H1 (cell line): Measurements from ENCODE around the gene KRT85. TPM values are rescaled to one million over a fixed set of nuclear protein-coding genes. Genes with fewer than 3 reads are reported as not detected.

Source experiments
- CTCF ChIA-PET: fragments of 300-600 bp; sonication (Branson Sonifier 250); formaldehyde crosslinking; loops from one replicate; lab custom pipeline; 2021; ENCODE audit not compliant: partially characterized antibody; lab: Charles Lee
- POLR2A ChIA-PET: fragments of 300-600 bp; sonication (Branson Sonifier 250); formaldehyde crosslinking; loops from one replicate; lab custom pipeline; 2021; ENCODE audit warnings: inconsistent platforms; ENCODE audit not compliant: partially characterized antibody; lab: Charles Lee
- DNase-seq, 2 experiments: peaks; one replicate each; pipeline versions ENCODE4 v3.0.0 to v3.0.0-alpha.2; 2010 to 2022; ENCODE audit warnings: low spot score in 2 of 2, low read depth in 1 of 2, mixed read lengths in 1 of 2
- FAIRE-seq: peaks from 2 replicates; lab custom pipeline; 2011; peaks lifted over from hg19 to GRCh38; lab: Jason Lieb, UNC
- H2AFZ ChIP-seq: 2 replicates; pipeline ENCODE4 v1.8.1; 2012; ENCODE audit warnings: low read length, inconsistent platforms
- H2AK5ac ChIP-seq: 2 replicates; pipeline ENCODE4 v1.6.1; 2013; ENCODE audit warnings: low read depth, low read length
- H2BK120ac ChIP-seq: replicated peaks from 2 replicates; pipeline ENCODE3; 2013; ENCODE audit warnings: low read depth, low read length, inconsistent platforms
- H2BK12ac ChIP-seq: 2 replicates; pipeline ENCODE4 v1.6.1; 2013; ENCODE audit warnings: low read depth, low read length
- H2BK15ac ChIP-seq: 2 replicates; pipeline ENCODE4 v1.6.1; 2013; ENCODE audit warnings: low read length
- H2BK20ac ChIP-seq: 2 replicates; pipeline ENCODE4 v1.6.1; 2013; ENCODE audit warnings: low read length
- H2BK5ac ChIP-seq: 2 replicates; pipeline ENCODE4 v1.6.1; 2013; ENCODE audit warnings: low read depth, low read length
- H3K14ac ChIP-seq: 2 replicates; pipeline ENCODE4 v1.6.1; 2013; ENCODE audit warnings: inconsistent platforms; ENCODE audit not compliant: insufficient read length
- H3K18ac ChIP-seq: 2 replicates; pipeline ENCODE4 v1.6.1; 2013; ENCODE audit warnings: low read length; ENCODE audit errors: extremely low read depth
- H3K23ac ChIP-seq: 2 replicates; pipeline ENCODE4 v1.6.1; 2013; ENCODE audit warnings: inconsistent platforms; ENCODE audit not compliant: insufficient read length
- H3K23me2 ChIP-seq: 2 replicates; pipeline ENCODE4 v1.6.1; 2013; ENCODE audit warnings: low read depth, low read length
- H3K27ac ChIP-seq: 2 replicates; pipeline ENCODE4 v1.6.1; 2011; ENCODE audit warnings: low read depth, low read length, inconsistent platforms
- H3K27me3 ChIP-seq, 4 experiments: replicated peaks in 1 of 4; 1 replicate in 1 of 4; 2 replicates in 3 of 4; pipeline versions ENCODE4 v1.6.1 to v1.8.1; 2011 to 2013; ENCODE audit warnings: low read length in 3 of 4, mild to moderate bottlenecking in 3 of 4, inconsistent platforms in 2 of 4, mixed read lengths in 2 of 4, moderate library complexity in 1 of 4; ENCODE audit not compliant: control insufficient read depth in 3 of 4, insufficient read depth in 3 of 4; ENCODE audit errors: extremely low read depth in 1 of 4
- H3K36me3 ChIP-seq, 4 experiments: 2 replicates each; pipeline versions ENCODE4 v1.6.1 to v1.8.1; 2011 to 2013; ENCODE audit warnings: mild to moderate bottlenecking in 4 of 4, low read length in 3 of 4, moderate library complexity in 2 of 4, control low read depth in 1 of 4, inconsistent platforms in 1 of 4; ENCODE audit not compliant: insufficient read depth in 4 of 4, control insufficient read depth in 2 of 4
- H3K4ac ChIP-seq: replicated peaks from 2 replicates; pipeline ENCODE3; 2013; ENCODE audit warnings: low read length, low read depth, mixed read lengths, inconsistent platforms; ENCODE audit not compliant: insufficient read length
- H3K4me1 ChIP-seq, 4 experiments: replicated peaks in 1 of 4; 1 replicate in 1 of 4; 2 replicates in 3 of 4; pipeline versions ENCODE4 v1.6.1 to v1.8.1; 2011 to 2013; ENCODE audit warnings: low read length in 3 of 4, inconsistent platforms in 2 of 4, mixed read lengths in 1 of 4; ENCODE audit not compliant: insufficient read depth in 4 of 4, control insufficient read depth in 3 of 4
- H3K4me2 ChIP-seq, 2 experiments: 2 replicates each; pipeline versions ENCODE4 v1.6.1 to v1.8.1; 2011 to 2013; ENCODE audit warnings: low read depth in 2 of 2, low read length in 2 of 2, control low read depth in 1 of 2, inconsistent platforms in 1 of 2, mild to moderate bottlenecking in 1 of 2; ENCODE audit not compliant: insufficient read depth in 1 of 2
- H3K4me3 ChIP-seq, 4 experiments: fragments of 200-600, 300-600 bp in 1 of 4; sonication (generic), shearing (Covaris generic), sonication (Bioruptor Twin) in 1 of 4; 2 replicates each; pipeline versions ENCODE4 v1.5.1 to v1.8.1; 2011 to 2016; ENCODE audit warnings: low read length in 4 of 4, low read depth in 3 of 4, control low read depth in 2 of 4, inconsistent platforms in 2 of 4, mild to moderate bottlenecking in 2 of 4, mixed read lengths in 1 of 4, moderate library complexity in 1 of 4; ENCODE audit not compliant: insufficient read depth in 2 of 4; ENCODE audit errors: extremely low read depth in 1 of 4
- H3K56ac ChIP-seq: replicated peaks from 2 replicates; pipeline ENCODE3; 2013; ENCODE audit warnings: low read depth, mild to moderate bottlenecking, mixed read lengths, low read length, inconsistent platforms; ENCODE audit not compliant: insufficient read length
- H3K79me1 ChIP-seq: 2 replicates; pipeline ENCODE4 v1.6.1; 2013; ENCODE audit warnings: low read depth, low read length, control low read depth
- H3K79me2 ChIP-seq, 2 experiments: 2 replicates each; pipeline versions ENCODE4 v1.6.1 to v1.8.1; 2012 to 2013; ENCODE audit warnings: low read length in 2 of 2, mild to moderate bottlenecking in 2 of 2, inconsistent platforms in 1 of 2; ENCODE audit not compliant: insufficient read depth in 2 of 2, control insufficient read depth in 1 of 2
- H3K9ac ChIP-seq, 4 experiments: replicated peaks in 1 of 4; 1 replicate in 1 of 4; 2 replicates in 3 of 4; pipeline versions ENCODE4 v1.6.1 to v1.8.1; 2011 to 2013; ENCODE audit warnings: low read depth in 3 of 4, low read length in 3 of 4, control low read depth in 2 of 4, mild to moderate bottlenecking in 2 of 4, moderate library complexity in 2 of 4, inconsistent platforms in 1 of 4; ENCODE audit errors: extremely low read depth in 1 of 4
- H3K9me3 ChIP-seq, 2 experiments: 2 replicates each; pipeline versions ENCODE4 v1.6.1 to v1.8.1; 2012 to 2013; ENCODE audit warnings: mild to moderate bottlenecking in 2 of 2, moderate library complexity in 2 of 2, control low read depth in 1 of 2, inconsistent platforms in 1 of 2, low read depth in 1 of 2, low read length in 1 of 2, mixed read lengths in 1 of 2; ENCODE audit not compliant: insufficient read depth in 2 of 2
- H4K20me1 ChIP-seq, 2 experiments: replicated peaks in 1 of 2; 2 replicates each; pipeline versions ENCODE3 to v1.8.1; 2011 to 2013; ENCODE audit warnings: inconsistent platforms in 2 of 2, low read length in 2 of 2, mild to moderate bottlenecking in 1 of 2; ENCODE audit not compliant: insufficient read depth in 2 of 2, control insufficient read depth in 1 of 2
- H4K5ac ChIP-seq: 2 replicates; pipeline ENCODE4 v1.6.1; 2013; ENCODE audit warnings: low read length, low read depth, mixed read lengths, inconsistent platforms; ENCODE audit not compliant: insufficient read length
- H4K8ac ChIP-seq: 2 replicates; pipeline ENCODE4 v1.8.0; 2013; ENCODE audit warnings: mild to moderate bottlenecking, moderate library complexity, low read length, inconsistent platforms; ENCODE audit not compliant: insufficient read depth; ENCODE audit errors: extremely low read depth
- H4K91ac ChIP-seq: replicated peaks from 2 replicates; pipeline ENCODE3; 2013; ENCODE audit warnings: low read length, mixed read lengths, inconsistent platforms; ENCODE audit not compliant: insufficient read length
- ASH2L ChIP-seq: fragments of 200-600, 300-600 bp; sonication (generic); IDR thresholded peaks from one replicate; pipeline ENCODE4 v1.7.1; 2017; ENCODE audit warnings: low read length
- BCL11A ChIP-seq, 2 experiments: IDR thresholded peaks; one replicate each; pipeline ENCODE4 v1.6.1; 2011; ENCODE audit warnings: low read depth in 2 of 2, low read length in 2 of 2, mild to moderate bottlenecking in 2 of 2
- CHD1 ChIP-seq: IDR thresholded peaks from 2 replicates; pipeline ENCODE4 v1.6.1; 2012; ENCODE audit warnings: low read depth, low read length, improper control_type of control experiment
- GTF2F1 ChIP-seq: IDR thresholded peaks from 2 replicates; pipeline ENCODE4 v1.6.1; 2012; ENCODE audit warnings: low read depth, low read length, improper control_type of control experiment, borderline replicate concordance
- HDAC2 ChIP-seq, 2 experiments: fragments of 300-600 bp in 1 of 2; sonication (generic) in 1 of 2; IDR thresholded peaks; 2 replicates each; pipeline ENCODE4 v1.6.1; 2011 to 2012; ENCODE audit warnings: low read depth in 2 of 2, low read length in 2 of 2, mild to moderate bottlenecking in 2 of 2, moderate library complexity in 2 of 2, borderline replicate concordance in 1 of 2, inconsistent platforms in 1 of 2
- MAFK ChIP-seq: IDR thresholded peaks from 2 replicates; pipeline ENCODE4 v1.6.1; 2012; ENCODE audit warnings: low read depth, mild to moderate bottlenecking, improper control_type of control experiment, low read length
- NRF1 ChIP-seq: IDR thresholded peaks from 2 replicates; pipeline ENCODE4 v1.6.1; 2011; ENCODE audit warnings: mild to moderate bottlenecking, low read depth, low read length, improper control_type of control experiment
- RBBP5 ChIP-seq: IDR thresholded peaks from 2 replicates; pipeline ENCODE4 v1.7.1; 2012; ENCODE audit warnings: low read depth, mild to moderate bottlenecking, inconsistent platforms, low read length, moderate library complexity, borderline replicate concordance
- RFX5 ChIP-seq: IDR thresholded peaks from 2 replicates; pipeline ENCODE4 v1.6.1; 2011; ENCODE audit warnings: low read depth, low read length, improper control_type of control experiment, borderline replicate concordance
- USF2 ChIP-seq: IDR thresholded peaks from 2 replicates; pipeline ENCODE4 v1.6.1; 2011; ENCODE audit warnings: low read length, improper control_type of control experiment
- ZNF274 ChIP-seq: IDR thresholded peaks from 2 replicates; pipeline ENCODE4 v1.7.0; 2012; ENCODE audit warnings: low read length, borderline replicate concordance; ENCODE audit errors: extremely low read depth
- WGBS, 2 experiments: shearing (Covaris generic) in 1 of 2; methylation state at CpG; one replicate each; pipeline versions ENCODE4 v1.1.6 to v1.1.7; 2013 to 2015; ENCODE audit warnings: low lambda C conversion rate in 2 of 2, mixed read lengths in 2 of 2, inconsistent platforms in 1 of 2, low coverage in 1 of 2, missing lambda C conversion rate in 1 of 2; ENCODE audit not compliant: insufficient replicate concordance in 2 of 2, insufficient coverage in 1 of 2, insufficient read length in 1 of 2; ENCODE audit errors: extremely low coverage in 1 of 2, missing lambda C conversion rate in 1 of 2; 5-methylcytosine and 5-hydroxymethylcytosine counted together
- polyA plus RNA-seq, 7 experiments: library from polyadenylated mRNA; depleted of rRNA in 3 of 7; stranded (reverse) in 5 of 7; unstranded in 2 of 7; fragments of >200 nt in 5 of 7; fragments of 200-250 nt in 2 of 7; gene quantifications; 1 replicate in 5 of 7; 2 replicates in 1 of 7; 4 replicates in 1 of 7; pipeline versions ENCODE4 v1.2.1 to v1.2.3, GENCODE V29; 2011 to 2013; ENCODE audit warnings: missing spikeins in 2 of 7, mixed read lengths in 2 of 7
- total RNA-seq: library from RNA; stranded (reverse); fragmentation: NEBNext Ultra II Directional; extraction: Animal tissue kit (Norgen Biotek cat#: 25700); gene quantifications from 2 replicates; pipeline ENCODE4 v1.2.1, GENCODE V29; 2021

KRT85 gene
- total and polyA plus RNA-seq, 2 of the 8 experiments (the other 6 are each of a cell fraction or from before 2014, with no cell fraction given), result not detected

- Histone ChIP-seq H2BK20ac (no peak overlapping the region), H3K79me1 (no peaks in the 10 kb centered on the region), H3K9me3 (no peaks in the 10 kb centered on the region), H3K27ac (no peak overlapping the region), H3K27me3 (no peaks in the 10 kb centered on the region), H3K4me3 (no peak overlapping the region), H3K4me1 (no peaks in the 10 kb centered on the region), H3K36me3 (no peaks in the 10 kb centered on the region), H2BK15ac (no peak overlapping the region), H3K9ac (no peak overlapping the region), H2BK5ac (no peak overlapping the region), H4K5ac (no peak overlapping the region), H3K56ac (no peak overlapping the region), H2BK120ac (no peak overlapping the region), H3K23ac (no peak overlapping the region), H4K8ac (no peak overlapping the region), H3K79me2 (no peaks in the 10 kb centered on the region), H3K23me2 (no peaks in the 10 kb centered on the region), H3K4ac (no peak overlapping the region), H3K18ac (no peak overlapping the region), H4K91ac (no peak overlapping the region), H2AK5ac (no peak overlapping the region), H3K4me2 (no peak overlapping the region), H3K14ac (no peak overlapping the region), H2BK12ac (no peak overlapping the region), H2AFZ (no peak overlapping the region), H4K20me1 (no peaks in the 10 kb centered on the region)
- POLR2A ChIA-PET, result no interaction called here
- FAIRE-seq, result no peak
- CTCF ChIA-PET, result interaction anchor here (0.7 to 10.9 kb wide), 13 partner anchors 9 to 540 kb away, joined by 3 to 126 read pairs (median 4); no protein-coding TSS in a partner anchor
- DNase-seq, result no peak
- 90% methylated on average over 12 of the region's 12 CpGs; no CpG with 5 or more reads in 1 of the 2 experiments for WGBS, 2 experiments
- no peak for TF ChIP-seq RFX5
- TF ChIP-seq MAFK, result no peak
- TF ChIP-seq CHD1, result no peak
- TF ChIP-seq USF2, result no peak
- TF ChIP-seq BCL11A (IDR thresholded peaks at IDR 0.05; ENCODE audit: low read depth in 2 of 2, low read length in 2 of 2), result no peak
- no peak for TF ChIP-seq GTF2F1
- no peak for TF ChIP-seq ZNF274
- no peak for TF ChIP-seq ASH2L
- TF ChIP-seq HDAC2 (IDR thresholded peaks at IDR 0.05; ENCODE audit: borderline replicate concordance in 1 of 2, low read depth in 2 of 2, low read length in 2 of 2), result no peak
- TF ChIP-seq RBBP5, result no peak
- TF ChIP-seq NRF1, result no peak
Observed at GRCh38 chr12:52344111-52344510, 23.2 kb downstream of the KRT85 start.
